Loucy (cell line): ENCODE results near the gene GAS6.

Source experiments
- CTCF ChIP-seq: fragments of 200-600 bp; sonication (generic); conservative IDR thresholded peaks from 2 replicates; pipeline ENCODE4 v1.5.1; 2014; ENCODE audit warnings: mild to moderate bottlenecking, antibody characterized with exemption, low read length
- EZH2phosphoT487 ChIP-seq: fragments of 200-600 bp; IDR thresholded peaks from 2 replicates; pipeline ENCODE4 v1.6.1; 2018; ENCODE audit warnings: antibody characterized with exemption, mild to moderate bottlenecking, moderate library complexity, borderline replicate concordance

- no peak for TF ChIP-seq CTCF
- TF ChIP-seq EZH2phosphoT487: no peak
Observed at GRCh38 chr13:113862191-113862930, 1.5 kb downstream of the GAS6 start.
